Measurements from ENCODE around the gene USP15.

Gene USP15

GRCh38 chr12:62259993-62260732 lies at the start of gene USP15:
USP15 (plus strand) TSS chr12:62260404; CDS start chr12:62260415, 11 bp downstream.
- DNase-seq, result peak; percentile 99

GRCh38 chr12:62210422-62210821 lies 49.8 kb upstream of the USP15 start:
- peak; percentile 79 for DNase-seq

- no peak for DNase-seq
Measured at GRCh38 chr12:62211510-62211909, 48.7 kb upstream of the USP15 start.

- no peak for DNase-seq
Measured at GRCh38 chr12:62214846-62215245, 45.4 kb upstream of the USP15 start.

- DNase-seq, result peak; percentile 70
Measured at GRCh38 chr12:62215506-62215905, 44.7 kb upstream of the USP15 start.

- DNase-seq, result no peak
Measured at GRCh38 chr12:62217466-62218194, 42.6 kb upstream of the USP15 start.

- DNase-seq, result no peak
Measured at GRCh38 chr12:62221107-62221506, 39.1 kb upstream of the USP15 start.

GRCh38 chr12:62224601-62225000 lies 35.6 kb upstream of the USP15 start:
- no peak for DNase-seq

GRCh38 chr12:62227091-62227490 lies 33.1 kb upstream of the USP15 start:
- no peak for DNase-seq

GRCh38 chr12:62230652-62231051 lies 29.6 kb upstream of the USP15 start:
- DNase-seq, result no peak

GRCh38 chr12:62232143-62232729 lies 28.0 kb upstream of the USP15 start:
- no peak for DNase-seq

GRCh38 chr12:62233805-62234204 lies 26.4 kb upstream of the USP15 start:
- no peak for DNase-seq

- no peak for DNase-seq
Measured at GRCh38 chr12:62239571-62239970, 20.6 kb upstream of the USP15 start.

GRCh38 chr12:62247281-62248045 lies 12.7 kb upstream of the USP15 start:
- DNase-seq, result no peak

- no peak for DNase-seq
Measured at GRCh38 chr12:62248873-62249272, 11.3 kb upstream of the USP15 start.

- no peak for DNase-seq
Measured at GRCh38 chr12:62249419-62249818, 10.8 kb upstream of the USP15 start.

- DNase-seq, result no peak
Measured at GRCh38 chr12:62250671-62251608, 9.3 kb upstream of the USP15 start.

- DNase-seq, result no peak
Measured at GRCh38 chr12:62251609-62251958, 8.6 kb upstream of the USP15 start.

GRCh38 chr12:62252576-62252975 lies 7.6 kb upstream of the USP15 start:
- DNase-seq, result peak; percentile 82

- no peak for DNase-seq
Measured at GRCh38 chr12:62254967-62255366, 5.2 kb upstream of the USP15 start.

GRCh38 chr12:62256408-62257096 lies 3.7 kb upstream of the USP15 start:
- no peak for DNase-seq

- DNase-seq, result no peak
Measured at GRCh38 chr12:62258231-62258630, 2.0 kb upstream of the USP15 start.

Data from DMS53 (cell line).